SU-DHL-6 (cell line): ENCODE measurements around the gene IFT122.

Source experiments
- CTCF ChIP-seq: fragments of 200-600 bp; sonication (generic); IDR thresholded peaks from one replicate; pipeline ENCODE4 v1.5.1; 2017; ENCODE audit warnings: antibody characterized with exemption, mild to moderate bottlenecking, low read length, moderate library complexity; ENCODE audit not compliant: insufficient read depth, poor library complexity, severe bottlenecking
- EZH2phosphoT487 ChIP-seq: fragments of 200-600 bp; sonication (generic), shearing (Covaris generic); conservative IDR thresholded peaks from 2 replicates; pipeline ENCODE4 v1.6.1; 2018; ENCODE audit warnings: mild to moderate bottlenecking, antibody characterized with exemption, low read length, moderate library complexity, mixed read lengths

DNA sequence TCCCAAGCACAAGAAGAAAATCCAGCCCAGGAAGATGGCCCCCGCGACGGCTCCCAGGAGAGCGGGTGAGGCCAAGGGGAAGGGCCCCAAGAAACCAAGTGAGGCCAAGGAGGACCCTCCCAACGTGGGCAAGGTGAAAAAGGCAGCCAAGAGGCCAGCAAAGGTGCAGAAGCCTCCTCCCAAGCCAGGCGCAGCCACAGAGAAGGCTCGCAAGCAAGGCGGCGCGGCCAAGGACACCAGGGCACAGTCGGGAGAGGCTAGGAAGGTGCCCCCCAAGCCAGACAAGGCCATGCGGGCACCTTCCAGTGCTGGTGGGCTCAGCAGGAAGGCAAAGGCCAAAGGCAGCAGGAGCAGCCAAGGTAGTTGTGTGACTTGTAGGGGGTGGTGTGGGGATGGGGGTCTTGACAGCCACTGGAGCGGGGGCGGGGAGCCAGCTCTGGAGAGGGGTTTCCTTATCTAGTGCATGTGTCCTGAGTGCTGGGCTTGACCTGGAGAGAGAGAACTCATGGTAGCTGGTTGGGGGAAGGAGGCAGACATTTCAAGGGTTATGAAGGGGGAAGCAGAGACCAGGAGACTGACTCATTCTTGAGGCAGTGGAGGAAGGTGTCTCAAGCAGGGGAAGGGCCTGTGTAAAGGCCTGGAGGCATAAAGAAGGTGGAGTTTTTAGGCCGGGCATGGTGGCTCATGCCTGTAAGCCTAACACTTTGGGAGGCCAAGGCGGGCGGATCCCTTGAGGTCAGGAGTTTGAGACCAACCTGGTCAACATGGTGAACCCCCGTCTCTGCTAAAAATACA is 109.2 kb downstream of the IFT122 start:
- TF ChIP-seq CTCF (no peak), EZH2phosphoT487 (no peak)
